SKM-1 (cell line): ENCODE results near the gene LMF1.

Experiments
- DNase-seq: peaks from one replicate; lab custom pipeline; 2025; ENCODE audit not compliant: unreplicated experiment; lab: John Stamatoyannopoulos, UW

Gene LMF1

GRCh38 chr16:931171-931570 is 39.6 kb downstream of the LMF1 start:
- DNase-seq: no peak

- DNase-seq: no peak
Observed at GRCh38 chr16:930511-930910, 40.3 kb downstream of the LMF1 start.

GRCh38 chr16:930076-930475 is 40.7 kb downstream of the LMF1 start:
- DNase-seq: no peak

- no peak for DNase-seq
Observed at GRCh38 chr16:929227-930073, 41.3 kb downstream of the LMF1 start.

- DNase-seq: no peak
Observed at GRCh38 chr16:928526-928925, 42.3 kb downstream of the LMF1 start.

- no peak for DNase-seq
Observed at GRCh38 chr16:927931-928330, 42.9 kb downstream of the LMF1 start.

GRCh38 chr16:927406-927805 is 43.4 kb downstream of the LMF1 start:
- DNase-seq: no peak

- DNase-seq: no peak
Observed at GRCh38 chr16:926715-927114, 44.1 kb downstream of the LMF1 start.

- no peak for DNase-seq
Observed at GRCh38 chr16:924806-925205, 46.0 kb downstream of the LMF1 start.

GRCh38 chr16:924063-924462 is 46.7 kb downstream of the LMF1 start:
- DNase-seq: no peak

- DNase-seq: no peak
Observed at GRCh38 chr16:923184-923583, 47.6 kb downstream of the LMF1 start.

- no peak for DNase-seq
Observed at GRCh38 chr16:922051-922450, 48.7 kb downstream of the LMF1 start.

- DNase-seq: no peak
Observed at GRCh38 chr16:921321-921905, 49.4 kb downstream of the LMF1 start.

- no peak for DNase-seq
Observed at GRCh38 chr16:920717-921116, 50.1 kb downstream of the LMF1 start.

GRCh38 chr16:920051-920681 is 50.6 kb downstream of the LMF1 start:
- DNase-seq: no peak

GRCh38 chr16:919658-920050 is 51.1 kb downstream of the LMF1 start:
- no peak for DNase-seq

GRCh38 chr16:918741-919657 is 51.8 kb downstream of the LMF1 start:
- DNase-seq: no peak

GRCh38 chr16:918068-918467 is 52.7 kb downstream of the LMF1 start:
- no peak for DNase-seq

- no peak for DNase-seq
Observed at GRCh38 chr16:917591-918061, 53.2 kb downstream of the LMF1 start.

- no peak for DNase-seq
Observed at GRCh38 chr16:916035-916799, 54.6 kb downstream of the LMF1 start.
